ENCODE results near the gene MALL.

Gene MALL

DNA sequence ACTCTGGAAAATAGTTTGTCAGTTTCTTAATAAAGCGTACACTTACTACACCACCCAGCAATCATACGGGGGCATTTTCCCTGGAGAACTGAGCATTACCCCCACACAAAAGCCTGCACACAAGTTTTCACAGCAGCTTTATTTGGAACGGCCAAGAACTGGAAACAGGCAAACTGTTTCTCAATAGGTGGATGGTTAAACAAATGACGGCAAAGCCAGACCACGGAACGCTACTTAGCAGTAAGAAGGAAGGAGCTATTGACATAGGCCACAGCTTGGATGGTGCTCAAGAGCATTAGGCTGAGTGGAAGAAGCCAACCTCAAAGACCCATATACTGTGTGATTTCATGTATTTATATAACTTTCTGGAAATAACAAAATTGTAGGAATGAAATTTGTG, 9.0 kb downstream of the MALL start:
- H3K4me3 ChIP-seq (ENCODE audit: low read depth, low read length): no peak overlapping the region
- no peak for DNase-seq (ENCODE audit: low read depth)
- TF ChIP-seq CTCF (IDR thresholded peaks at IDR 0.05; ENCODE audit: insufficient read depth, low read depth, low read length, missing control alignments): no peak

- TF ChIP-seq CTCF (IDR thresholded peaks at IDR 0.05; ENCODE audit: insufficient read depth, low read depth, low read length, missing control alignments): no peak
- H3K4me3 ChIP-seq (ENCODE audit: low read depth, low read length): no peak overlapping the region
- no peak for DNase-seq (ENCODE audit: low read depth)
These were observed 9.8 kb downstream of the MALL start for GRCh38 chr2:110105608-110106467.

- TF ChIP-seq CTCF (IDR thresholded peaks at IDR 0.05; ENCODE audit: insufficient read depth, low read depth, low read length, missing control alignments): no peak
- H3K4me3 ChIP-seq (ENCODE audit: low read depth, low read length): no peak overlapping the region
- DNase-seq (ENCODE audit: low read depth): no peak
These were observed 10.4 kb downstream of the MALL start for GRCh38 chr2:110105183-110105582.

DNA sequence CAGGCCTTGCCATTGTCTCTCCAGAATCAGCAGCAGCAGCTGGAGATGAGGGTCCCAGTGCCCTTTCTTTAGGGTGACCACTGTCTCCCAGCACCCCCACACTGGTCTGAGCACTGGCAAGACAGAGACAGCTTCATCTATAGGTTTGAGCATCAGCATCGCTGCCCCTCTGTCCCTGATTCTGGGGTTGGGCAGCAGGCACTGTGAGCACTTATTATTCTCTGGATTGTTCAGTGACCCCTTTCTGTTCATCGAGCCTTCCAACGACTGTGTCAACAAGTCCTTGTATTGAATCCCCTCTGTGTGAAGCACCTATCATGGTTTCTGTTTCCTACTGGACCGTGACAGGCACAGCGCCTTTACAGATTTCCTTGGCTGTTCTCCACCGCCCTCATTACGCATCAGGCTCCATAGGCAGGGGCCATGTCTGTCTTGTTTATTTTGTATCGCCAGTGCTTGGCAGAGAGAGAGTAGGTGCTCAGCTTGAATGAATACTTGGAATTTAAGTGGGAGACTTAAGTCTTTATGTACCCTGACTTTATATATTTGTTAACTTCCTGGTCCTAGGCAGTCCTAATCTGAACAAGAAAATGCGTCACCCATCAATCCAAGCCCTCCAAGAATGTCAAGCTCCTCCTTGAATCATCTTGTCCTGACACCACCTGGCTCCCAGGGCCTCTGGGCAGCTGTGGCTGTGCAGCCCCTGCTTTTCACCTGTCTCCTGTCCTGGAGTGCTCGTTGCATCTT, 11.4 kb downstream of the MALL start:
- TF ChIP-seq CTCF (IDR thresholded peaks at IDR 0.05; ENCODE audit: insufficient read depth, low read depth, low read length, missing control alignments): no peak
- no peak for DNase-seq (ENCODE audit: low read depth)
- H3K4me3 ChIP-seq (ENCODE audit: low read depth, low read length): no peak overlapping the region

- TF ChIP-seq CTCF (IDR thresholded peaks at IDR 0.05; ENCODE audit: insufficient read depth, low read depth, low read length, missing control alignments): no peak
- no peak overlapping the region for H3K4me3 ChIP-seq (ENCODE audit: low read depth, low read length)
- no peak for DNase-seq (ENCODE audit: low read depth)
These were observed 12.3 kb downstream of the MALL start for GRCh38 chr2:110103061-110103961.

- H3K4me3 ChIP-seq (ENCODE audit: low read depth, low read length): no peak overlapping the region
- no peak for TF ChIP-seq CTCF (IDR thresholded peaks at IDR 0.05; ENCODE audit: insufficient read depth, low read depth, low read length, missing control alignments)
- DNase-seq (ENCODE audit: low read depth): no peak
These were observed 13.5 kb downstream of the MALL start for GRCh38 chr2:110101901-110102803.
